ENCODE data around the gene MAP3K15. TPM values are rescaled to one million over a fixed set of nuclear protein-coding genes. Genes with fewer than 3 reads are reported as not detected.
A peak's percentile ranks its signal among the peaks of the same experiment; 100 is the strongest.

Gene MAP3K15
- total RNA-seq, 1 donor = not detected

DNA sequence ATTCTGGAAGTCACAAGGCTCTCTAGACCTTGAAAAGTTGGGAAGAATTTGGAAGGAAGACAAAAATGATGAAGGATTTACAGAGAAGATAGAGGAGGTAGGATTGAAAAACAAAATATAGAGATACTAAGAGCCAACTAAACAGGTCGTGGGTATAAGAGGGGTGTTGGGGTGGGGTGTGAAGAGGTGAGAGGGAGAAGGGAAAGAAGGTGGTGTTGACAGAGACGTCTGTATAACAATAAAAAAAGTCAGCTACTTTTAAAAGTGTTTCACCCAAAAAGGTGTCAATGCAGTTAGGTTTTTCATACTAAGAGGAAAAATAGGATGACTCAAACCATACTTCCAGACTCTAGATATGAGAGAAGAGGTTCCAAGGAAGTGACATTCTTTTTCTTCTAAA, 33.0 kb upstream of the MAP3K15 start:
- no peak overlapping the region for H3K4me3 ChIP-seq (ENCODE audit: low read depth, low read length)
- DNase-seq (ENCODE audit: low read depth) = no peak
- TF ChIP-seq, protein P1, sequence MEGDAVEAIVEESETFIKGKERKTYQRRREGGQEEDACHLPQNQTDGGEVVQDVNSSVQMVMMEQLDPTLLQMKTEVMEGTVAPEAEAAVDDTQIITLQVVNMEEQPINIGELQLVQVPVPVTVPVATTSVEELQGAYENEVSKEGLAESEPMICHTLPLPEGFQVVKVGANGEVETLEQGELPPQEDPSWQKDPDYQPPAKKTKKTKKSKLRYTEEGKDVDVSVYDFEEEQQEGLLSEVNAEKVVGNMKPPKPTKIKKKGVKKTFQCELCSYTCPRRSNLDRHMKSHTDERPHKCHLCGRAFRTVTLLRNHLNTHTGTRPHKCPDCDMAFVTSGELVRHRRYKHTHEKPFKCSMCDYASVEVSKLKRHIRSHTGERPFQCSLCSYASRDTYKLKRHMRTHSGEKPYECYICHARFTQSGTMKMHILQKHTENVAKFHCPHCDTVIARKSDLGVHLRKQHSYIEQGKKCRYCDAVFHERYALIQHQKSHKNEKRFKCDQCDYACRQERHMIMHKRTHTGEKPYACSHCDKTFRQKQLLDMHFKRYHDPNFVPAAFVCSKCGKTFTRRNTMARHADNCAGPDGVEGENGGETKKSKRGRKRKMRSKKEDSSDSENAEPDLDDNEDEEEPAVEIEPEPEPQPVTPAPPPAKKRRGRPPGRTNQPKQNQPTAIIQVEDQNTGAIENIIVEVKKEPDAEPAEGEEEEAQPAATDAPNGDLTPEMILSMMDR (IDR thresholded peaks at IDR 0.05; ENCODE audit: insufficient read depth, low read length) = no peak

DNA sequence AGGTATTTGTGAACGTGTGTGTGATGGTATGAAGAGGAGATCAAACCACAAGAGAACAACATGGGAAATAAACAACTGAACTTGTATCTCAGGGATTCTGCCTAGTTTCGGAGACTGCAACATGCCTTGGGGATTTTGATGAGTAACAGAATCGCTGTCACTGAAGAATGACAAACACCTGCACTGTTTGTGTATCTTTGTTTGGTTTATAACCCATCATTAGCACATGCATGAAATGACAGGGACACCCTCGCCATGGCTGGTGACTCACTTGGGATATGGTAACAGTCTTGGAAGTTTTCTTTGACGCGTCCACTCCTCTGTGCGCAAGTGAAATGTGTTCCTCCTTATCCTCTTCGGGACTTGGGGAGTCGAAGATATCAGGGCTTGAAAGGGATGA, 30.3 kb upstream of the MAP3K15 start:
- DNase-seq (ENCODE audit: low read depth) = no peak
- TF ChIP-seq, protein P1 (IDR thresholded peaks at IDR 0.05; ENCODE audit: insufficient read depth, low read length) = no peak

DNA sequence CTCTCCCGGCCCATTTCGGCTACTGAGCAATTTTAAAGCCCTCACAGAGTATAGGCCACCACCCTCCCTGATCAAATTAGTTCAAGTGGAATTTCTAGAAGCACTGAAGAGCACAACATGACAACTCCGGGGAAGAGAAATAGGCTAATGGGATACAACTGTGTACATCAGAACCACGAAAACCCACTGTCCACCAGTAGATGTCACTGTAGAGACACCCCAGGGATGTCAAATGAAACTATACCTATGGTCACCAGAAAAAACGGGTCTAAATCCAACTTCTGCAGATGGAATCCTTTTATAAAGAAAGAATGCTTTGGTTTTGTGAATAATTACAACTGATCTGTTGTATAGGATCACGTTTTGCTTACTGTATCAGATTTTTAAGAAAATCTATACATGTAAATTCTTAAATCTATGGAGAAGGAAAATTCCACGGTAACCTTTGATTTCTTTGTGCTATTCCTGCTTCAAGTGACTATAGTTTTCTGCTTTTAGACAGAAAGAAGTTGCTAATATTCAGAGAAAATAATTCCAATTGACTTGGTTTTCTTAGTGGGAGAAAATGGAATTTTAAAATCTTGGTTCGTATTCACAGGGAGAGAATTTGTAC, 29.5 kb upstream of the MAP3K15 start:
- H3K4me3 ChIP-seq (ENCODE audit: low read depth, low read length) = no peak overlapping the region
- TF ChIP-seq, protein P1 (IDR thresholded peaks at IDR 0.05; ENCODE audit: insufficient read depth, low read length) = peak; percentile 89
- peak; percentile 73 for DNase-seq (ENCODE audit: low read depth)

More for the DNA sequence above, 30.3 kb upstream of the MAP3K15 start:
- no peak overlapping the region for H3K4me3 ChIP-seq (ENCODE audit: low read depth, low read length)

- H3K4me3 ChIP-seq (ENCODE audit: low read depth, low read length) = no peak overlapping the region
- TF ChIP-seq, protein P1 (IDR thresholded peaks at IDR 0.05; ENCODE audit: insufficient read depth, low read length) = no peak
- DNase-seq (ENCODE audit: low read depth) = no peak
These were observed 28.7 kb upstream of the MAP3K15 start for GRCh38 chrX:19543951-19544381.

GRCh38 chrX:19543020-19543715, 27.9 kb upstream of the MAP3K15 start:
- H3K4me3 ChIP-seq (ENCODE audit: low read depth, low read length) = no peak overlapping the region
- TF ChIP-seq, protein P1 (IDR thresholded peaks at IDR 0.05; ENCODE audit: insufficient read depth, low read length) = no peak
- no peak for DNase-seq (ENCODE audit: low read depth)

- no peak overlapping the region for H3K4me3 ChIP-seq (ENCODE audit: low read depth, low read length)
- DNase-seq (ENCODE audit: low read depth) = no peak
- TF ChIP-seq, protein P1 (IDR thresholded peaks at IDR 0.05; ENCODE audit: insufficient read depth, low read length) = no peak
These were observed 26.6 kb upstream of the MAP3K15 start for GRCh38 chrX:19541931-19542330.
